Islet precursor cell (in vitro differentiated cells): ENCODE results near the gene NARS2.
"Not testable (repeated sequence)": the region's sequence is repeated elsewhere in the genome, so short reads cannot be mapped to it uniquely, and the experiment has no call there.

Source experiments
- DNase-seq: peaks from one replicate; pipeline ENCODE4 v3.0.0-alpha.2; 2018

NARS2 gene

GRCh38 chr11:78575478-78575877 lies 814 bp upstream of the NARS2 start:
- DNase-seq = no peak

- DNase-seq = no peak
Measured at GRCh38 chr11:78573681-78574080, 983 bp downstream of the NARS2 start.

GRCh38 chr11:78573271-78573670 lies 1.4 kb downstream of the NARS2 start:
- no peak for DNase-seq

GRCh38 chr11:78572394-78572793 lies 2.3 kb downstream of the NARS2 start:
- DNase-seq = no peak

GRCh38 chr11:78570031-78570430 lies 4.6 kb downstream of the NARS2 start:
- DNase-seq = no peak

GRCh38 chr11:78567209-78567608 lies 7.5 kb downstream of the NARS2 start:
- DNase-seq = no peak

- DNase-seq = no peak
Measured at GRCh38 chr11:78564490-78565467, 9.9 kb downstream of the NARS2 start.

GRCh38 chr11:78564037-78564436 lies 10.6 kb downstream of the NARS2 start:
- DNase-seq = not testable (repeated sequence)

- DNase-seq = not testable (repeated sequence)
Measured at GRCh38 chr11:78563090-78563489, 11.6 kb downstream of the NARS2 start.

GRCh38 chr11:78562398-78562797 lies 12.3 kb downstream of the NARS2 start:
- DNase-seq = no peak

- DNase-seq = no peak
Measured at GRCh38 chr11:78560826-78561484, 13.7 kb downstream of the NARS2 start.

- no peak for DNase-seq
Measured at GRCh38 chr11:78560153-78560552, 14.5 kb downstream of the NARS2 start.

GRCh38 chr11:78557236-78557635 lies 17.4 kb downstream of the NARS2 start:
- no peak for DNase-seq

- DNase-seq = no peak
Measured at GRCh38 chr11:78555592-78555991, 19.1 kb downstream of the NARS2 start.

- DNase-seq = no peak
Measured at GRCh38 chr11:78552881-78553280, 21.8 kb downstream of the NARS2 start.

GRCh38 chr11:78552139-78552538 lies 22.5 kb downstream of the NARS2 start:
- DNase-seq = not testable (repeated sequence)

GRCh38 chr11:78551066-78551465 lies 23.6 kb downstream of the NARS2 start:
- DNase-seq = no peak

- DNase-seq = no peak
Measured at GRCh38 chr11:78549624-78550409, 24.8 kb downstream of the NARS2 start.

GRCh38 chr11:78548911-78549590 lies 25.6 kb downstream of the NARS2 start:
- DNase-seq = no peak

- no peak for DNase-seq
Measured at GRCh38 chr11:78547931-78548705, 26.5 kb downstream of the NARS2 start.

GRCh38 chr11:78542007-78542406 lies 32.7 kb downstream of the NARS2 start:
- DNase-seq = no peak

GRCh38 chr11:78541537-78541936 lies 33.1 kb downstream of the NARS2 start:
- no peak for DNase-seq
